HG03045 (cell line): ENCODE data around the gene DIP2B.
"Not testable (repeated sequence)": the region's sequence is repeated elsewhere in the genome, so short reads cannot be mapped to it uniquely, and the experiment has no call there.

ENCODE experiments used
- ATAC-seq: cut with Tn5 transposase; IDR thresholded peaks from one replicate; pipeline ENCODE4 v1.9.1; 2021; ENCODE audit warnings: mild to moderate bottlenecking, moderate library complexity; ENCODE audit not compliant: unreplicated experiment

Gene DIP2B

DNA sequence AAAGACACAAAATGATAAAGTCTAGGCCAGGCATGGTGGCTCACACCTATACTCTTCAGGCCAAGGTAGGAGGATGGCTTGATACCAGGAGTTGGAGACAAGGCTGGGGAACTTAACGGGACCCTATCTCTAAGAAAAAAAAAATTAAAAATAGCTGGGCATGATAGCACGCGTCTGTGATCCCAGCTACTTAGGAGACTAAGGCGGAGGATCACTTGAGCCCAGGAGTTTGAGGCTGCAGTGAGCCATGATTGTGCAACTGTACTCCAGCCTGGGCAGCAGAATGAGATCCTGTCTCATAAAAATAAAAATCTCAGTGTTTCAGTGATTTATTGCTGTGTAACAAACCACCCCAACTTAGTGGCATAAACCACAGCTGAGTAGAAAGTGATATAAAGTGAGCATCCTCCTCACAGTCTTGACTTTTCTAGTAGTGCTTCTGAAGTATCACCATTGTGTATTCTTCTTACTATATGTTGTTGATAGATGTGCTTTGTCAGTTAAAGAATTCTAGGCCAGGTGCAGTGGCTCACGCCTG lies 248.5 kb downstream of the DIP2B start:
- ATAC-seq, result no peak

DNA sequence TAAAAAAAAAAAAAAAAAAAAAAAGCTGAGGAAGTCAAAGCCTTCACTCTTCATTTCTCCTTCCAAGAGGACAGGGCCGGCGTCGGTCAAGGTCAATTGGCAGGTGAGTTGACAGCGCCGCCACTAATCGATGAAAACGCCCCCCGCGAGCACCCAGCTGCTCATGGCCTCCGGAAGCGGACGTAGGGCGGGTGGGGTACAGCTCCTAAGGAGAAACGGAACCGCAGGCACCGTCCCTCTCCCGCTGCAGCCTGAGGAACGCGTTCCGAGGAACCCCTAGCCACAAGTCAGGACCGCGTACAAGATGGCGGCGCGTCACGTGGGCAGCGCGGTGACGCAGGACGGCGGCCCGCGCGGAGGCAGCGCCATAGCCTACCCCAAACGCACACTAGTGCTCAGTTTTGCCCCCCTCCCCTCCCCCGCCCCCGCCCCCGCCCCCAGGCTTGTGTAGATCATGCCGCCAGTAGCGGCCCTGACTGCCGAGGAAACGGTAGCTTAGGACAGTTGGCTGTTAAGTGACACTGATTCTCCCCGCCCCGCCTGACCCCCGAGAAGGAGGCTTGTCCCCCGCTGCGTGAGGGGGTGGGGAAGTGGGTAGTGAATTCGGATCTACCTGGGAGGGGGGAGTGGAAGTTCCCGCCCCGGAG lies 259.0 kb downstream of the DIP2B start, which contains the start of gene ATF1:
ATF1 (plus strand) TSS at position 463 of the 647 bp plus-strand sequence. CDS start 16,045 bp downstream, outside the sequence.
- peak; percentile 75 for ATAC-seq

DNA sequence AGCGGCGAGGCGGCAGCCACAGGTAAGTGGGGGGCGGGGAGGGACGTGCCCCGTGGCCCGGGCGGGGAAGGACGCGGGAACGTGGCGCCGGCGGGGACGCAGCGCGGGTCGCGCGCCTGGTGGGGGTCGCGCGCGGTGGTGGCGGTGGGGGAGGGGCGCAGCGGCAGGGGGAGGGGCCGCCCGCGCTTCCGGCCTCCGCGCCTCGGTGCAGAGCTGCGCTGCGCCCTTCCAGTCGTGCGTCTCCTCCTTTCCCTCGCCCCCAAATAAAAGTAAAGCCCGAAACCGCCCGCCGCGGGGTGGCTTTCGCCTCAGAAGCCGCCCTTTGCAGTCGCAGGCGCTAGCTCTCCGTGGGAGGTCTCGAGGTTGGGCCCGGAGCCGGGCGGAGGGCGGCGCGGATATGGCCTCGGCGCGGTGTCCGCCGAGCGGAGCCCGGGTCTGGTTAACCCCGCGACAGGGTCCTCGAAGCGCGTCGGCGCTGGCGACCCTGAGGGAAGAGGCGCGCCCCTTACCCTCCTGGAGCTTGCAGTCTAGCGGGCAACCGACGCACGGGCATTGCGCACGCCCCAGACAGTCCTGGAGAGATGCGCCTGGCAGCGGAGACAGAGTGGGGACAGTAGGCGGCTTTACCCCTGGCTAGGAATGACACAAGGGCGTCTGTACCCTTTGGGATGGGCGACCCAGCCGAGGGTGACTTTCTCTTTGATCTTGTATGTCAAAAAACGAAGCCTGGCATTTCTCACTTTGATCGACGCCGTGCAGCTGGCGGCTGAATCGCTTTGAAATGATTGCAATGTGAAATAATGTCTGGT lies 259.7 kb downstream of the DIP2B start:
- peak; percentile 51 for ATAC-seq

DNA sequence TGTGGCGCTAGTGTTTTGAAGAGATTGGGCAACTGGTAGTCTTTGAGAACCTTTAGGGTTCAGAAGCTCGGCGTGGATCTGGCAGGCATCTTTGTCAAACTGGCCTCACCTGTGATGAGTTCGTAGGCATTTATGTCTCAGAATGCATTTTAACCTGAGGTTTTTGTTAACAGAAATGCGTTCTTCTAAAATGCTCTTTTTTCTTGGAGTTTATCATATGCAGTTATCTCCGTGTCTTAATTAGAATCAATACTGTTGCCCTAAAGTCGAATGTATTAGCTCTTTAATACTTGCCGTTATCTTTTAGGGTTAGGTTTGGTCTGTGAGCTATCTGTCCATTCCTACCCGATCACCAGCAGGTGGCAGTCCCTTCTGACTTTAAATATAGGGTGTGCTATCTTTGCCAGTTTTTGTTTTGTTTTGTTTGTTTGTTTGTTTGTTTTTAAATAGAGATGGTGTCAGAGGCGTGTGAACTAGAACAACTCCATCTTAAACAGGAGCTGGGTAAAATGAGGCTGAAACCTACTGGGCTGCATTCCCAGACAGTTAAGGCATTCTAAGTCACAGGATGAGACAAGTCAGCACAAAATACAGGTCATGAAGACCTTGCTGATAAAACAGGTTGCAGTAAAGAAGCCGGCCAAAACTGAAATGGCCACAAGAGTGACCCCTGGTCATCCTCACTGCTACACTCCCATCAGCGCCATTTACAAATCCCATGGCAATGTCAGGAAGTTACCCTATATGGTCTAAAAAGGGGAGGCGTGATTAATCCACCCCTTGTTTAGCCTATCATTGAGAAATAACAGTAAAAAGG lies 260.5 kb downstream of the DIP2B start:
- ATAC-seq, result no peak

DNA sequence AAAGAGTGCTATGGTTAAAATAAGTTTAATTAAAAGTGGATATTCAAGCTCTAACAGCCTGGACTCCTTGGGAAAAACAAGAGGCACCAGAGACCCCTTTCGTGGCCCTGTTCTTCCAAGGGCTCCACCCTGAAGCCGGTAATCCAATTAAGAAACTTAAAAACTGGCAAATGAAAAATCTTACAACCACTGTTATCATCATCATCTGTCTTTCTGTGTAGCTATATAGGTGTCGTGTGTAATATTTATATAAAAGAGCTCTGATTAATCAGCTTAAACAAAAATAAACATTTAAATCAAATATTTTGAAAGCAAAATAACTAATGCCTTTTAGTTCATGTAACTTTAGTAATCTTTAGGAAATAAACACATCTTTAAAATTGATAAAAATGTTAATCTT lies 263.6 kb downstream of the DIP2B start:
- no peak for ATAC-seq

DNA sequence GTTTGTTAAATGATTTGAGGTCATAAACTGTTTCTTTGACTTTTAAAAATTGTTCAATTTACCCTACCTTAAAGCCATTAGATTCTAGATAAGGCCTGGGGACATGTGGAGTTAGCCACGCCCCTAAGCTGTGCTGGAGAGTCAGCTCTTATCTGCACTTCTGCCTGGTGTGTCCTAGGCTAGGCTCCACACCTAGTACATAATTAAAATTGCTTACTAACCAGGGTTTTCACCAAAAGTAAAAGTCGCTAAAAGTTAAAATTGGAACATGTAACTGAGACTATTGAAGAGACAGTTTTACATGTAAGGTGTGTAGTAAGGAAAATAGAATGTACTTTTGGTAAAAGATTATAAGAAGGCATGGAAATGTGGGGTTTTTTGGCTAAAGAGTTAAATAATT lies 264.0 kb downstream of the DIP2B start:
- ATAC-seq, result not testable (repeated sequence)

DNA sequence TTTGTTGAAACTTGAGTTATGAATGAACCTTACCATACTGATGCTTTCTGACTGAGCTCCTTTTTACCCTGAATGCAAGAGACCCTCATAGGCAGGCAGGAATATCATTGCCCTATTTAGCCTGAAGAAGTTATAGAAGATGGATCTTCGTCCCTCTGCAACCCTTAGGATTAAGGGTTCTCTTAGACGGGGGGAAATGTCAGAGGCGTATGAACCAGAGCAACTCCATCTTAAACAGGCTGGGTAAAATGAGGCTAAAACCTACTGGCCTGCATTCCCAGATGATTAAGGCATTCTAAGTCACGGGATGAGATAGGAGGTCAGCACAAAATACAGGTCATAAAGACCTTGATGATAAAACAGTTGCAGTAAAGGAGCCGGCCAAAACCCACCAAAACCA lies 266.6 kb downstream of the DIP2B start:
- no peak for ATAC-seq

DNA sequence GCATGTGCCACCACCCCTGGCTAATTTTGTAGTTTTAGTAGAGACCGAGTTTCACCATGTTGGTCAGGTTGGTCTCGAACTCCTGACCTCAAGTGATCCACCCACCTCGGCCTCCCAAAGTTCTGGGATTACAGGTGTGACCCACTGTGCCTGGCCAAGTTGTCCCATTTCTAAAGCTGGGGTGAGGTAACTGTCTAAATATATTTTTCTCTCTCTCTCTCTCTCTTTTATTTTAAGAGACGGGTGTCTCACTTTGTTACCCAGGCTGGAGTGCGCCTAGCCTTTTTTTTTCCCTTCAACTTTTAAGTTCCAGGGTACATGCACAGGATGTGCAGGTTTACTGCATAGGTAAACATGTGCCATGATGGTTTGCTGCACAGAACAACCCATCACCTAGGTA lies 267.7 kb downstream of the DIP2B start:
- no peak for ATAC-seq

DNA sequence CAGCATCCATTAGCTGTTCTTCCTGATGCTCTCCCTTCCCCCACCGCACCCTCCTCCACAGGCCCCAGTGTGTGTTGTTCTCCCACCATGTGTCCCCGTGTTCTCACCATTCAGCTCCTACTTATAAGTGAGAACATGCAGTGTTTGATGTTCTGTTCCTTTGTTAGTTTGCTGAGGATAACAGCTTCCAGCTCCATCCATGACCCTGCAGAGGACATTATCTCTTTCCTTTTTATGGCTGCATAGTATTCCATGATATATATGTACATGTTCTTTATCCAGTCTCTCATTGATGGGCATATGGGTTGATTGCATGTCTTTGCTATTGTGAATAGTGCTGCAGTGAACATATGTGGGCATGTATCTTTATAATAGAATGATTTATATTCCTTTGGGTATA lies 268.1 kb downstream of the DIP2B start:
- no peak for ATAC-seq

DNA sequence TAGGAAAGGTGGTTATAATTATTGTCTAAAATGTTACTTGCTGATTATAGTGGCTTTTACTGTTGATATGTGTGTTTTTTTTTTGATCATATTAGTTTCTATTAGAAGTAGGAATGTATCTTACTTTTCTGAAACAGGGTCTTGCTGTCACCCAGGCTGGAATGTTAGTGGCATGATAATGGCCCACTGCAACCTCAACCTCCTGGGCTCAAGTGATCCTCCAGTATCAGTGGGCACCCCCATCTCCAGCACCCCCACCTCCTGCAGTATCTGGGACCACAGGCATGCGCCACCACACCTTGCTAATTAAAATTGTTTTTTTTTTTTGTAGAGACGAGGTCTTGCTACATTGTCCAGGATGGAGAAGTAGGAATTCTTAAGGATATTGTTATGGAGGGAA lies 270.5 kb downstream of the DIP2B start:
- no peak for ATAC-seq

DNA sequence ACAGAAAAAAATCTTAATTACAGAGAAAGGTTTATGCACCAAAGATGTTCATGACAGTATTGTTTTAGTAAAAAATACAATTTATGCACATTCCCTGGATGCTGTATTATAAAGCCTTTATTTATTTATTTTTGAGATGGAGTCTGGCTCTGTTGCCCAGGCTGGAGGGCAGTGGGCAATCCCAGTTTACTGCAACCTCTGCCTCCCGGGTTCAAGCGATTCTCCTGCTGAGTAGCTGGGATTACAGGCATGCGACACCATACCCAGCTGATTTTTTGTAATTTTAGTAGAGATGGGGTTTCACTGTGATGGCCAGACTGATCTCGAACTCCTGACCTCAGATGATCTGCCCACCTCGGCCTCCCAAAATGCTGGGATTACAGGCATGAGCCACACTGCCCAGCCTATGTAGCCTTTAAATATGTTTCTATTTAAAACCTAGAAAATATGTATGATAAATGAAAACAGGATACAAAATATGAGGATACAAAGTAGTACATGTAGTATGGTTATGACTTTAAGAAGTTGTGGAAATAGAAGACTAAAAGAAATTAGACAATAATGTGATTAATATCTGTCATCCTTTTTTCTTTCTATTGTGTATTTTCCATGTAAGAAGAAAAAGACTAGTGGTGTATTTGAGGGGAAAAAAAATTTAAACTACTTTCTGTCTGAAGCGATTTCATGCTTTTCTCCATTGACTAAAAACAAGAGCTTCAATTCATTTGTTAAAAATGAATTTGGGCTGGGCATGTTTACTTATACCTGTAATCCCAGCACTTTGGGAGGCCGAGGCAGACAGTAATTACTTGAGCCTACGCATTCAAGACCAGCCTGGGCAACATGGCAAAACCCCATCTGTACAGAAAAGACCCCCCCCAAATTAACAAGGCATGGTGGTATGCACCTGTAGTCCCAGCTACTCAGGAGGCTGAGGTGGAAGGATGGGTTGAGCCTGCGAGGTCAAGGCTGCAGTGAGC lies 272.3 kb downstream of the DIP2B start:
- no peak for ATAC-seq

DNA sequence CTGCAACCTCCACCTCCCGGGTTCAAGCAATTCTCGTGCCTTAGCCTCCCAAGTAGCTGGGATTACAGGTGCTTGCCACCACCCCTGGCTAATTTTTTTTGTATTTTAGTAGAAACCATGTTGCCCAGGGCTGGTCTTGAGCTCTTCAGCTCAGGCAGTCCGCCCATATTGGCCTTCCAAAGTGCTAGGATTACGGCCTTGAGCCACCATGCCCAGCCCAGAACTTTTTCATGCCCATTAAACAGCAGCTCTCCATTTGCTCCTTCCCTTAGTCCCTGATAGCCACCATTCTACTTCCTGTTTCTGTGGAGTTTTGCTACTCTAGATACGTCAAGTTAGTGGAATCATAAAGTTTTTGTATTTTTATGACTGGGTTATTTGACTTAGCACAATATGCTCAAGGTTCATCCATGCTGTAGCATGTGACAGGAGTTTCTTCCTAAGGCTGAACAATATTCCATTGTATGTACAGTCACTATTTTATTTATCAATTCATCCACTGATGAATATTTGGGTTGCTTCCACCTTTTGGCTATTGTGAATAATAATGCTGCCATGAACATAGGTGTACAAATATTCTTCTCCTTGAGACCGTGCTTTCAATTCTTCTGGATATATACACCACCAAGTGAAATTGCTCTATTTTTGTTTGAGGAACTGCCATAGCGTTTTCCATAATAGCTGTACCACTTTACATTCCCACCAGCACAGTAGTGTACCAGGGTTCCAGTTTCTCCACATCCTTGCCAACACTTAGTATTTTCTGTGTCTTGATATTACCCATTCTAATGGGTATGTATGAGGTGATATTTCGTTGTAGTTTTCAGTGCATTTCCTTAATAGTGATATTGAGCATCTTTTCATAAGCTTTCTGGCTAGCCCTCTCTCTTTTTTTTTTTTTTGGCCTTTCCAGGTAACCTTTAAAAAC lies 274.1 kb downstream of the DIP2B start:
- no peak for ATAC-seq

DNA sequence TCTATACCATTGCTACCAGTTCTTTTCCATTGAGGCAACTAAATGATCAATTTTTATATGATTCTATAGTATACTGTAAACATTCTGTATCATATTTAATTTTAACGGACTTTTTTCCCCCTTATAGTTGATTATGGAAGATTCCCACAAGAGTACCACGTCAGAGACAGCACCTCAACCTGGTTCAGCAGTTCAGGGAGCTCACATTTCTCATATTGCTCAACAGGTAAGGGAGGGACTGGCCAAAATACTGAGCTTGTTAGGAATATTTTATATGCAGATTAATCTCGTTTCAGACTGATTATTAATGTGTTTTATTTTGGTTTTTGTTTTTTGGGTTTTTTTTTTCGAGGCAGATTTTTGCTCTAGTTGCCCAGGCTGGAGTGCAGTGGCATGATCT lies 275.2 kb downstream of the DIP2B start:
- ATAC-seq, result no peak

DNA sequence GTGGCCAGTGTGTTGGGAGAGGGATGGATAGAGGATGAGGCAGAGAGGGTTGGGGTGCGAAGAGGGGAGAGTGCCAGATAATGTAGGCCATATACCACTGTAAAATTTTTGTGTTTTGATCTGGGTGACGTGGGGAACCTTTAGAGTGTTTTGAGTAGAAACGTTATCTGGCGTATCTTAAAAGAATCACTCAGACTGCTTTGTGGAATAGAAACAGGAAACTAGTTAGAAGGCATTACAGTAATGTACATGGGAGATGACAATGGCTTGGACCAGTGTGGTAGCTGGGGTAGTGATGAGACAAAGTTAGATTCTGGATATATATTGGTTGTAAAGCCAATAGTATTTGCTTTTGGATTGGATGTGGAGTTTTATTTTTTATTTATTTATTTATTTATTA lies 279.7 kb downstream of the DIP2B start:
- no peak for ATAC-seq

DNA sequence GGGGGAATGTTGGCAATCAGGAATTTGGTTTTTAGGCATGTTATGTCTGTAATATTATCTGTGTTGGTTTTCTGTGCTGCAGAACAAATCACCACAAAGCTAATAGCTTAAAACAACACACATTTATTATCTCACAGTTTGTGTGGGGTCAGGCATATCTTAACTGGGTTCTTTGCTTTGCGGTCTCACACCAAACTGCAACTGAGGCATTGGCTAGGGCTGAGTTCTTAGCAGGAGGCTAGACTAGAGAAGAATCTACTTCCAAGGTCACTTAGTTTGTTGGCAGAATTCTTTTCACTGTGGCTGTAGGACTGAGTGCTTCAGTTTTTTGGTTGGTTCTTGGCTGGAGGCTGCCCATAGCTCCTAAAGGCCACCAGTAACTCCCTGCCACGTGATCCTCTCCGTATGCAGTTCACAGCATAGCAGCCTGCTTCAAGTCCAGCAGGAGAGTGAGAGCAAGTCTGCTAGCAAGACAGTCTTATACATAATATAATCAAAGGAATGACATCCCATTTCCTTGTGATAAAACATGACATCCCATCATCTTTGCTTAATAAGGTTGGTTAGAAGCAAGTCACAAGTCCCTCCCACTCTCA lies 280.7 kb downstream of the DIP2B start:
- no peak for ATAC-seq

DNA sequence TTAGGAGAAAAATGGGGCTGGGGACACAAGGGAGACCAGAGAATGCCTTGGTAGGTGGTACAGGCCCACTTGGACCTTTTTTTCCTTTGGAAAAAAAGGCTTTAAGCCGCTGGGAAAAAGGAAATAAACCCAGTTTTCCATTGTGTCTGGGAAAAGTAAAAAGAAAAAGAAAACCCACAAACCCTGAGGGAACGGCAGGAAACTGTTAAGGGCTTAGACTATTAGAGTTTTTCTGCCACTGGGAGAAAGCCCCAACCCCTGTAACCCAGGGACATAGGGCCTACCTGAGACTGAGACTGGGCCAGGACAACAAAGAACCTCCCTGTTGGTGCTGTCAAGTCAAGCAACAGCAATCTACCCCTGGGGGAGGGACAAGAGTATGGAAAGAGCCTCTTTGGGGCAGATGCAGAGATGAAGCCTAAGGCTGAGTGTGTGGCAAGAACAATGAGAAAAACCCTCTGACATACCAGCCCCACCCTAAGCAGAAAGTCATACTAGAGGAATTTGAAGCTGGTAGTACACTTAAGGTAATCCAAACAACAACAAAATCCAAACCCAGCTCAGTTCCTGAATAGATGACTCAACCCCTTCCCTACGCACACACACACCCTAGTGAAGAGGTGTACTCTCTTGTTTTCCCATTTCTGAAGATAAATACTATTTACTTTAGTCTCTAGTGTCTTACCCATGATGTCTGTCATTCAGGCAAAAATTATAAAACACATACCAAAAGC lies 281.9 kb downstream of the DIP2B start:
- ATAC-seq, result no peak

DNA sequence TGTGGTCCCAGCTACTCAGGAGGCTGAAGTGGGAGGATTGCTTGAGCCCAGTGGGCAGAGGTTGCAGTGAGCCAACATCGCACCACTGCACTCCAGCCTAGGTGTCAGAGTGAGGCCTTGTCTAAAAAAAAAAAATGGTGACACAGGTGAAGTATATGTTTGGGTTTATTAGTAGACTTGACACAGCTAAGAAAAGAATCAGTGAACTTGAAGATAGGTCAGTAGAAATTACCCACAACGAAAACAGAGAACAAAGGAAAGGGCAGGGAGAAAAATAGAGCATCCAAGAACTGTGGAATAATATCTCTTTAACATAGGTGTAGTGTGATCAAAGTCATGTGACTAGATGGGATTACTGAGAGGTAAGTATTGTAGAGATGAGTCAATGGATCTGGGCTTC lies 282.8 kb downstream of the DIP2B start:
- no peak for ATAC-seq

DNA sequence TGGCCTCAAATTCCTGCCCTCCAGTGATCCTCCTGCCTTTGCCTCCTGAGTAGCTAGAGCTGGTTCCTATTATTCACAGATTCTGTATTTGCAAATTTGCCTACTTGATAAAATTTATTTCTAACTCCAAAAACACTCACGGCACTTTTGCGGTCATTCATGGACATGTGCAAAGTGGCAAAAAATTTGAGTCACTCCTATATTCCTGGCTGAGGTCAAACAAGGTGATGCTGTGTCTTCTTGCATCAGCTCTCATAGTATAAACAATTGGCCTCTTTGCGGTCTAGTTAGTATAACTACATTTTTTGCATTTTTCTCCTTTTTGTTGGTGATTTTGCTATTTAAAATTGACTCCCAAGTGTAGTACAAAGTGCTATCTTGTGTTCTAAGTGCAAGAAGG lies 283.8 kb downstream of the DIP2B start:
- ATAC-seq, result no peak
